Prostate gland (tissue), 2 donors: ENCODE data around the gene ATP10B. TPM values are rescaled to one million over a fixed set of nuclear protein-coding genes. Genes with fewer than 3 reads are reported as not detected.

Source experiments
- DNase-seq: peaks from one replicate; pipeline ENCODE4 v3.0.0-alpha.2; 2019; ENCODE audit warnings: low spot score
- H3K27ac ChIP-seq, 2 donors: fragments of 200-600 bp; sonication (generic); 2 replicates each; pipeline ENCODE4 v1.5.1; 2017 to 2019
- H3K27me3 ChIP-seq: fragments of 200-600 bp; sonication (generic); replicated peaks from 2 replicates; pipeline ENCODE4 v1.5.1; 2019; ENCODE audit not compliant: insufficient read depth
- H3K36me3 ChIP-seq, 2 donors: fragments of 200-600 bp; sonication (generic); 1 replicate in 1 of 2; 2 replicates in 1 of 2; pipeline versions ENCODE4 v1.5.1 to v1.8.1; 2017 to 2019
- H3K4me1 ChIP-seq: fragments of 200-600 bp; sonication (generic); replicated peaks from 2 replicates; pipeline ENCODE4 v1.5.1; 2019
- H3K4me3 ChIP-seq, 2 donors: fragments of 200-600 bp; sonication (generic); 2 replicates each; pipeline ENCODE4 v1.5.1; 2017 to 2019
- H3K9me3 ChIP-seq: fragments of 200-600 bp; sonication (generic); 2 replicates; pipeline ENCODE4 v1.5.1; 2017
- CTCF ChIP-seq, 4 experiments: fragments of 200-600 bp in 2 of 4; fragments of 450-650 bp in 2 of 4; sonication (generic) in 2 of 4; IDR thresholded peaks; 1 replicate in 3 of 4; 2 replicates in 1 of 4; pipeline ENCODE4 v1.5.1; 2016 to 2019; ENCODE audit warnings: antibody characterized with exemption in 4 of 4, mild to moderate bottlenecking in 2 of 4, moderate library complexity in 2 of 4
- POLR2A ChIP-seq: fragments of 450-650 bp; IDR thresholded peaks from one replicate; pipeline ENCODE4 v1.6.1; 2016; ENCODE audit warnings: antibody characterized with exemption, mild to moderate bottlenecking
- POLR2AphosphoS5 ChIP-seq: sonication (generic); formaldehyde crosslinking; IDR thresholded peaks from one replicate; pipeline ENCODE4 v1.6.1; 2017; ENCODE audit warnings: antibody characterized with exemption
- WGBS: methylation state at CpG from one replicate; pipeline ENCODE4 v1.1.5; 2018; 5-methylcytosine and 5-hydroxymethylcytosine counted together
- intact Hi-C: fragments of 100-400 bp; cut with DNase I; formaldehyde crosslinking; loops from one replicate; pipeline ENCODE4 v1.14.2; 2022
- total RNA-seq, 2 donors: library from RNA; depleted of rRNA; stranded (reverse); fragments of >200 nt; gene quantifications; one replicate each; pipeline ENCODE4 v1.1.0, GENCODE V29; 2016

ATP10B gene
- total RNA-seq, 2 donors from 2014 or later, result 0.74 TPM; not detected in 1

- intact Hi-C loops, result no loop called here
Observed at GRCh38 chr5:160869989-160870521, 18.0 kb upstream of the ATP10B start.

DNA sequence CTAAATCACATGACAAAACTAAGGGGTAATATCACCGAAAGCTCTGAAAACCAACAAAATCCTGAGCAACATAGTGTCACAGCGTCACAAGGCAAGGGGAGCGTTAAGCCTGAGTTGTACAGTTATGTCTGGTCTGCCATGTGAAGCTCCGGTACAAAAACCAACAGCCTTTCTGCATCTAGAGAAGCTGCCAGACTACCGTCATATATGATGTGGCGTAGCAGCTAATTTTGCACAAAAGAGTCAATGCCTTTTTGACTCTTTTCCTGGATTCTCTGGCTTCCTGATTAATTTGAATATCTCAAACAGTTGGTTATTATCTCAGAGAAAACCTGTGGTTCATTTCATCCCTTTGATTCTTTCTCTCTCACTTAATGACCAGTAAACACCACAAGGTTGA lies 16.0 kb upstream of the ATP10B start:
- TF ChIP-seq POLR2A (no peak), POLR2AphosphoS5 (no peak), CTCF (IDR thresholded peaks at IDR 0.05) (no peak)
- H3K36me3 ChIP-seq, result no peaks in the 10 kb centered on the region
- H3K9me3 ChIP-seq, result no peaks in the 10 kb centered on the region
- no peaks in the 10 kb centered on the region for H3K4me1 ChIP-seq
- DNase-seq, result no peak
- intact Hi-C loops, result no loop called here
- H3K27me3 ChIP-seq, result no peaks in the 10 kb centered on the region
- H3K4me3 ChIP-seq, result no peak overlapping the region
- H3K27ac ChIP-seq, result no peak overlapping the region
- 85% methylated on average over 6 of the region's 6 CpGs for WGBS

More at GRCh38 chr5:160869989-160870521, 18.0 kb upstream of the ATP10B start:
- no peak for DNase-seq
- no peaks in the 10 kb centered on the region for H3K27me3 ChIP-seq
- H3K9me3 ChIP-seq, result no peaks in the 10 kb centered on the region
- no peak overlapping the region for H3K4me3 ChIP-seq
- WGBS, result 17% methylated on average over 4 of the region's 4 CpGs
- TF ChIP-seq POLR2A, result no peak
- peak; percentile 70 for TF ChIP-seq POLR2AphosphoS5
- TF ChIP-seq CTCF (IDR thresholded peaks at IDR 0.05), result no peak
- no peaks in the 10 kb centered on the region for H3K36me3 ChIP-seq
- H3K27ac ChIP-seq, result peak overlapping the region; percentile 62 to 75
- H3K4me1 ChIP-seq, result no peaks in the 10 kb centered on the region

- no peak overlapping the region for H3K27ac ChIP-seq
- intact Hi-C loops, result no loop called here
- H3K36me3 ChIP-seq, result no peaks in the 10 kb centered on the region
- H3K4me3 ChIP-seq, result no peak overlapping the region
- TF ChIP-seq POLR2AphosphoS5, result no peak
- no peak for TF ChIP-seq POLR2A
- no peak for TF ChIP-seq CTCF (IDR thresholded peaks at IDR 0.05)
- 88% methylated on average over 2 of the region's 2 CpGs for WGBS
- DNase-seq, result no peak
- no peaks in the 10 kb centered on the region for H3K9me3 ChIP-seq
- no peaks in the 10 kb centered on the region for H3K27me3 ChIP-seq
- no peaks in the 10 kb centered on the region for H3K4me1 ChIP-seq
Observed at GRCh38 chr5:160851451-160851850, 560 bp downstream of the ATP10B start.

- 78% methylated on average over 3 of the region's 3 CpGs for WGBS
- no peak for DNase-seq
- no peaks in the 10 kb centered on the region for H3K36me3 ChIP-seq
- H3K4me1 ChIP-seq, result no peaks in the 10 kb centered on the region
- no peak overlapping the region for H3K4me3 ChIP-seq
- intact Hi-C loops, result no loop called here
- no peak for TF ChIP-seq POLR2A
- no peak for TF ChIP-seq POLR2AphosphoS5
- TF ChIP-seq CTCF (IDR thresholded peaks at IDR 0.05), result no peak
- no peak overlapping the region for H3K27ac ChIP-seq
- no peaks in the 10 kb centered on the region for H3K27me3 ChIP-seq
- H3K9me3 ChIP-seq, result no peaks in the 10 kb centered on the region
Observed at GRCh38 chr5:160850421-160850820, 1.6 kb downstream of the ATP10B start.

- Histone ChIP-seq H3K4me3 (no peak overlapping the region), H3K4me1 (no peaks in the 10 kb centered on the region), H3K36me3 (no peaks in the 10 kb centered on the region), H3K9me3 (no peaks in the 10 kb centered on the region), H3K27ac (no peak overlapping the region), H3K27me3 (no peaks in the 10 kb centered on the region)
- 79% methylated on average over 5 of the region's 5 CpGs for WGBS
- DNase-seq, result no peak
- intact Hi-C loops, result no loop called here
- TF ChIP-seq CTCF (IDR thresholded peaks at IDR 0.05), result no peak
- no peak for TF ChIP-seq POLR2A
- no peak for TF ChIP-seq POLR2AphosphoS5
Observed at GRCh38 chr5:160847526-160848085, 4.4 kb downstream of the ATP10B start.
